ENCODE results near the gene PCSK2.
"Not testable (repeated sequence)": the region's sequence is repeated elsewhere in the genome, so short reads cannot be mapped to it uniquely, and the experiment has no call there.

PCSK2 gene

GRCh38 chr20:17219856-17220255 lies 7.0 kb upstream of the PCSK2 start:
- H3K9ac ChIP-seq (ENCODE audit: low read length); H3K9me3 ChIP-seq (ENCODE audit: low read length); H3K4me3 ChIP-seq (ENCODE audit: low read depth in 1 of 2, low read length in 2 of 2); H3K4me1 ChIP-seq (ENCODE audit: insufficient read depth, low read length); H3K27ac ChIP-seq (ENCODE audit: low read depth, low read length); H3K36me3 ChIP-seq (ENCODE audit: insufficient read depth, low read length): not testable (repeated sequence)
- H3K27me3 ChIP-seq (ENCODE audit: control insufficient read depth in 1 of 2, insufficient read depth in 2 of 2, low read length in 2 of 2), result peaks cover 12 to 13% of the 10 kb centered on the region in 2 donors

- Histone ChIP-seq H3K4me1 (ENCODE audit: insufficient read depth, low read length) (peaks cover 18% of the 10 kb centered on the region), H3K36me3 (ENCODE audit: insufficient read depth, low read length) (no peaks in the 10 kb centered on the region), H3K4me3 (ENCODE audit: low read depth in 1 of 2, low read length in 2 of 2) (no peak overlapping the region), H3K9me3 (ENCODE audit: low read length) (no peaks in the 10 kb centered on the region), H3K9ac (ENCODE audit: low read length) (no peak overlapping the region), H3K27ac (ENCODE audit: low read depth, low read length) (no peak overlapping the region), H3K27me3 (ENCODE audit: control insufficient read depth in 1 of 2, insufficient read depth in 2 of 2, low read length in 2 of 2) (peaks cover 20 to 30% of the 10 kb centered on the region in 2 donors)
Observed at GRCh38 chr20:17223553-17223952, 3.3 kb upstream of the PCSK2 start.

GRCh38 chr20:17225851-17226409 lies 910 bp upstream of the PCSK2 start:
- Histone ChIP-seq H3K27ac (ENCODE audit: low read depth, low read length) (no peak overlapping the region), H3K9ac (ENCODE audit: low read length) (no peak overlapping the region), H3K4me3 (ENCODE audit: low read depth in 1 of 2, low read length in 2 of 2) (peak overlapping the region; percentile 29 to 58)

GRCh38 chr20:17227219-17227575 lies 357 bp downstream of the PCSK2 start:
- Histone ChIP-seq H3K4me3 (ENCODE audit: low read depth in 1 of 2, low read length in 2 of 2) (peak overlapping the region in 1 of 2 donors; percentile 14), H3K9ac (ENCODE audit: low read length) (no peak overlapping the region), H3K36me3 (ENCODE audit: insufficient read depth, low read length) (no peaks in the 10 kb centered on the region), H3K9me3 (ENCODE audit: low read length) (no peaks in the 10 kb centered on the region), H3K27me3 (ENCODE audit: control insufficient read depth in 1 of 2, insufficient read depth in 2 of 2, low read length in 2 of 2) (peaks cover 16 to 30% of the 10 kb centered on the region in 2 donors), H3K27ac (ENCODE audit: low read depth, low read length) (no peak overlapping the region), H3K4me1 (ENCODE audit: insufficient read depth, low read length) (peaks cover 18% of the 10 kb centered on the region)

More at GRCh38 chr20:17225851-17226409, 910 bp upstream of the PCSK2 start:
- peaks cover 20 to 30% of the 10 kb centered on the region in 2 donors for H3K27me3 ChIP-seq (ENCODE audit: control insufficient read depth in 1 of 2, insufficient read depth in 2 of 2, low read length in 2 of 2)
- peaks cover 18% of the 10 kb centered on the region for H3K4me1 ChIP-seq (ENCODE audit: insufficient read depth, low read length)
- no peaks in the 10 kb centered on the region for H3K36me3 ChIP-seq (ENCODE audit: insufficient read depth, low read length)
- no peaks in the 10 kb centered on the region for H3K9me3 ChIP-seq (ENCODE audit: low read length)

GRCh38 chr20:17227669-17228623 lies 1.1 kb downstream of the PCSK2 start:
- H3K36me3 ChIP-seq (ENCODE audit: insufficient read depth, low read length), result no peaks in the 10 kb centered on the region
- peak overlapping the region in 1 of 2 donors; percentile 14 for H3K4me3 ChIP-seq (ENCODE audit: low read depth in 1 of 2, low read length in 2 of 2)
- H3K9ac ChIP-seq (ENCODE audit: low read length), result no peak overlapping the region
- H3K27ac ChIP-seq (ENCODE audit: low read depth, low read length), result no peak overlapping the region
- H3K4me1 ChIP-seq (ENCODE audit: insufficient read depth, low read length), result peaks cover 18% of the 10 kb centered on the region
- H3K9me3 ChIP-seq (ENCODE audit: low read length), result no peaks in the 10 kb centered on the region
- peaks cover 16 to 28% of the 10 kb centered on the region in 2 donors for H3K27me3 ChIP-seq (ENCODE audit: control insufficient read depth in 1 of 2, insufficient read depth in 2 of 2, low read length in 2 of 2)

- peaks cover 18% of the 10 kb centered on the region for H3K4me1 ChIP-seq (ENCODE audit: insufficient read depth, low read length)
- peaks cover 12 to 25% of the 10 kb centered on the region in 2 donors for H3K27me3 ChIP-seq (ENCODE audit: control insufficient read depth in 1 of 2, insufficient read depth in 2 of 2, low read length in 2 of 2)
- no peak overlapping the region for H3K27ac ChIP-seq (ENCODE audit: low read depth, low read length)
- no peaks in the 10 kb centered on the region for H3K36me3 ChIP-seq (ENCODE audit: insufficient read depth, low read length)
- H3K4me3 ChIP-seq (ENCODE audit: low read depth in 1 of 2, low read length in 2 of 2), result no peak overlapping the region
- no peaks in the 10 kb centered on the region for H3K9me3 ChIP-seq (ENCODE audit: low read length)
- no peak overlapping the region for H3K9ac ChIP-seq (ENCODE audit: low read length)
Observed at GRCh38 chr20:17228624-17229061, 1.8 kb downstream of the PCSK2 start.

- Histone ChIP-seq H3K9ac (ENCODE audit: low read length) (no peak overlapping the region), H3K4me3 (ENCODE audit: low read depth in 1 of 2, low read length in 2 of 2) (no peak overlapping the region), H3K9me3 (ENCODE audit: low read length) (no peaks in the 10 kb centered on the region), H3K27ac (ENCODE audit: low read depth, low read length) (no peak overlapping the region), H3K4me1 (ENCODE audit: insufficient read depth, low read length) (peaks cover 18% of the 10 kb centered on the region), H3K36me3 (ENCODE audit: insufficient read depth, low read length) (no peaks in the 10 kb centered on the region), H3K27me3 (ENCODE audit: control insufficient read depth in 1 of 2, insufficient read depth in 2 of 2, low read length in 2 of 2) (peaks cover 10 to 21% of the 10 kb centered on the region in 2 donors)
Observed at GRCh38 chr20:17229256-17229655, 2.4 kb downstream of the PCSK2 start.

- H3K9ac ChIP-seq (ENCODE audit: low read length), result no peak overlapping the region
- H3K27ac ChIP-seq (ENCODE audit: low read depth, low read length), result no peak overlapping the region
- no peaks in the 10 kb centered on the region for H3K27me3 ChIP-seq (ENCODE audit: control insufficient read depth in 1 of 2, insufficient read depth in 2 of 2, low read length in 2 of 2)
- H3K9me3 ChIP-seq (ENCODE audit: low read length), result no peaks in the 10 kb centered on the region
- H3K36me3 ChIP-seq (ENCODE audit: insufficient read depth, low read length), result no peaks in the 10 kb centered on the region
- H3K4me1 ChIP-seq (ENCODE audit: insufficient read depth, low read length), result no peaks in the 10 kb centered on the region
- no peak overlapping the region for H3K4me3 ChIP-seq (ENCODE audit: low read depth in 1 of 2, low read length in 2 of 2)
Observed at GRCh38 chr20:17233626-17234025, 6.8 kb downstream of the PCSK2 start.

GRCh38 chr20:17236766-17237165 lies 9.9 kb downstream of the PCSK2 start:
- Histone ChIP-seq H3K9me3 (ENCODE audit: low read length) (no peaks in the 10 kb centered on the region), H3K9ac (ENCODE audit: low read length) (no peak overlapping the region), H3K4me1 (ENCODE audit: insufficient read depth, low read length) (no peaks in the 10 kb centered on the region), H3K27me3 (ENCODE audit: control insufficient read depth in 1 of 2, insufficient read depth in 2 of 2, low read length in 2 of 2) (no peaks in the 10 kb centered on the region), H3K36me3 (ENCODE audit: insufficient read depth, low read length) (no peaks in the 10 kb centered on the region), H3K4me3 (ENCODE audit: low read depth in 1 of 2, low read length in 2 of 2) (no peak overlapping the region), H3K27ac (ENCODE audit: low read depth, low read length) (no peak overlapping the region)

GRCh38 chr20:17248224-17248623 lies 21.4 kb downstream of the PCSK2 start:
- no peaks in the 10 kb centered on the region for H3K4me1 ChIP-seq (ENCODE audit: insufficient read depth, low read length)
- no peak overlapping the region for H3K27ac ChIP-seq (ENCODE audit: low read depth, low read length)
- H3K27me3 ChIP-seq (ENCODE audit: control insufficient read depth in 1 of 2, insufficient read depth in 2 of 2, low read length in 2 of 2), result no peaks in the 10 kb centered on the region
- no peaks in the 10 kb centered on the region for H3K9me3 ChIP-seq (ENCODE audit: low read length)
- H3K4me3 ChIP-seq (ENCODE audit: low read depth in 1 of 2, low read length in 2 of 2), result no peak overlapping the region
- H3K36me3 ChIP-seq (ENCODE audit: insufficient read depth, low read length), result no peaks in the 10 kb centered on the region
- H3K9ac ChIP-seq (ENCODE audit: low read length), result no peak overlapping the region

- Histone ChIP-seq H3K36me3 (ENCODE audit: insufficient read depth, low read length) (no peaks in the 10 kb centered on the region), H3K9ac (ENCODE audit: low read length) (no peak overlapping the region), H3K4me1 (ENCODE audit: insufficient read depth, low read length) (no peaks in the 10 kb centered on the region), H3K27ac (ENCODE audit: low read depth, low read length) (no peak overlapping the region), H3K9me3 (ENCODE audit: low read length) (no peaks in the 10 kb centered on the region), H3K27me3 (ENCODE audit: control insufficient read depth in 1 of 2, insufficient read depth in 2 of 2, low read length in 2 of 2) (no peaks in the 10 kb centered on the region), H3K4me3 (ENCODE audit: low read depth in 1 of 2, low read length in 2 of 2) (no peak overlapping the region)
Observed at GRCh38 chr20:17262786-17263185, 35.9 kb downstream of the PCSK2 start.

Data from muscle layer of colon (tissue), 2 donors.